NCI-H1930 (cell line): Measurements from ENCODE around the gene RPL7L1.

Source experiments
- DNase-seq, 2 experiments: peaks; one replicate each; lab custom pipeline; 2025; lab: John Stamatoyannopoulos, UW

The RPL7L1 gene

GRCh38 chr6:42932412-42932811, 53.0 kb downstream of the RPL7L1 start:
- DNase-seq = no peak

- DNase-seq = no peak
These were observed 53.8 kb downstream of the RPL7L1 start for GRCh38 chr6:42933205-42933604.

GRCh38 chr6:42935322-42935721, 55.9 kb downstream of the RPL7L1 start:
- no peak for DNase-seq

GRCh38 chr6:42936398-42936797, 57.0 kb downstream of the RPL7L1 start:
- DNase-seq = no peak

- no peak for DNase-seq
These were observed 58.4 kb downstream of the RPL7L1 start for GRCh38 chr6:42937548-42938427.

DNA sequence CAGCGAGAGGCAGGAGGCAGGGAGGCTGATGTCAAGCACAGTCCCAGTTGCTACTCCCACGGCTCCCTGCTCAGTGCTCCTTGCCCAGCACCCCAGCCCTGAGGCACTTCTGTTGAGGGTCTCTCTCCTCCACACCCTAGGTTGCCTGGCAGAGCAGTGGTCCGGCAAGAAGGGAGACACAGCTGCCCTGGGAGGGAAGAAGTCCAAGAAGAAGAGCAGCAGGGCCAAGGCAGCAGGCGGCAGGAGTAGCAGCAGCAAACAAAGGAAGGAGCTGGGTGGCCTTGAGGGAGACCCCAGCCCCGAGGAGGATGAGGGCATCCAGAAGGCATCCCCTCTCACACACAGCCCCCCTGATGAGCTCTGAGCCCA, 59.0 kb downstream of the RPL7L1 start:
- DNase-seq = no peak

- DNase-seq = no peak
These were observed 59.8 kb downstream of the RPL7L1 start for GRCh38 chr6:42938987-42939809.
